ENCODE measurements around the gene SPTAN1.

SPTAN1 gene

GRCh38 chr9:128607642-128608350 is 55.4 kb downstream of the SPTAN1 start:
- no peak for DNase-seq

- no peak for DNase-seq
Observed at GRCh38 chr9:128610897-128611296, 58.5 kb downstream of the SPTAN1 start.

- no peak for DNase-seq
Observed at GRCh38 chr9:128611600-128612394, 59.4 kb downstream of the SPTAN1 start.

- DNase-seq: no peak
Observed at GRCh38 chr9:128614728-128615127, 62.3 kb downstream of the SPTAN1 start.

GRCh38 chr9:128615571-128615970 is 63.2 kb downstream of the SPTAN1 start:
- DNase-seq: no peak

- DNase-seq: no peak
Observed at GRCh38 chr9:128617943-128618342, 65.6 kb downstream of the SPTAN1 start.

GRCh38 chr9:128619127-128619526 is 66.7 kb downstream of the SPTAN1 start:
- DNase-seq: no peak

GRCh38 chr9:128619779-128620178 is 67.4 kb downstream of the SPTAN1 start:
- DNase-seq: no peak

- no peak for DNase-seq
Observed at GRCh38 chr9:128621730-128622455, 69.5 kb downstream of the SPTAN1 start.

GRCh38 chr9:128624566-128624965 is 72.2 kb downstream of the SPTAN1 start:
- DNase-seq: no peak

- peak; percentile 10 for DNase-seq
Observed at GRCh38 chr9:128625391-128626146, 73.2 kb downstream of the SPTAN1 start.

- peak; percentile 6 for DNase-seq
Observed at GRCh38 chr9:128626181-128626580, 73.8 kb downstream of the SPTAN1 start.

GRCh38 chr9:128627127-128627715 is 74.8 kb downstream of the SPTAN1 start:
- peak; percentile 10 for DNase-seq

- DNase-seq: peak; percentile 4
Observed at GRCh38 chr9:128627906-128628305, 75.5 kb downstream of the SPTAN1 start.

- peak; percentile 12 for DNase-seq
Observed at GRCh38 chr9:128628471-128629048, 76.2 kb downstream of the SPTAN1 start.

GRCh38 chr9:128629136-128629535 is 76.7 kb downstream of the SPTAN1 start:
- DNase-seq: peak; percentile 10

- DNase-seq: no peak
Observed at GRCh38 chr9:128629852-128630545, 77.6 kb downstream of the SPTAN1 start.

- DNase-seq: peak; percentile 12
Observed at GRCh38 chr9:128631636-128632035, 79.2 kb downstream of the SPTAN1 start.

GRCh38 chr9:128632066-128632465 is 79.7 kb downstream of the SPTAN1 start:
- no peak for DNase-seq

GRCh38 chr9:128632486-128632885 is 80.1 kb downstream of the SPTAN1 start:
- no peak for DNase-seq

GRCh38 chr9:128633057-128633456 is 80.7 kb downstream of the SPTAN1 start:
- no peak for DNase-seq

All from CD4-positive, alpha-beta T cell treated with Interleukin-15 for 1 hour (primary cell).